Kidney (tissue), 14 donors: Measurements from ENCODE around the gene APC2. TPM values are rescaled to one million over a fixed set of nuclear protein-coding genes. Genes with fewer than 3 reads are reported as not detected.
A peak's percentile ranks its signal among the peaks of the same experiment; 100 is the strongest.

Source experiments
- DNase-seq, 5 donors: peaks; one replicate each; pipeline ENCODE4 v3.0.0-alpha.2; 2013 to 2020
- FAIRE-seq: peaks from 2 replicates; lab custom pipeline; 2012; peaks lifted over from hg19 to GRCh38; lab: Jason Lieb, UNC
- H3K27ac ChIP-seq, 2 donors: one replicate each; pipeline ENCODE4 v1.7.0; 2013; ENCODE audit warnings: low read depth in 2 of 2, low read length in 2 of 2, inconsistent platforms in 1 of 2
- H3K27me3 ChIP-seq: one replicate; pipeline ENCODE4 v1.7.1; 2013; ENCODE audit warnings: low read length, inconsistent platforms; ENCODE audit not compliant: control insufficient read depth, insufficient read depth
- H3K36me3 ChIP-seq, 3 donors: one replicate each; pipeline versions ENCODE4 v1.7.0 to v1.7.1; 2013; ENCODE audit warnings: low read length in 3 of 3, control low read depth in 1 of 3, inconsistent platforms in 1 of 3; ENCODE audit not compliant: insufficient read depth in 3 of 3, control insufficient read depth in 2 of 3
- H3K4me1 ChIP-seq, 3 donors: one replicate each; pipeline versions ENCODE4 v1.7.0 to v1.7.1; 2013; ENCODE audit warnings: low read length in 3 of 3, inconsistent platforms in 1 of 3, low read depth in 1 of 3; ENCODE audit not compliant: control insufficient read depth in 2 of 3, insufficient read depth in 2 of 3
- H3K4me3 ChIP-seq, 3 donors: one replicate each; pipeline versions ENCODE4 v1.7.0 to v1.8.1; 2013; ENCODE audit warnings: low read length in 3 of 3, control low read depth in 1 of 3, inconsistent platforms in 1 of 3
- H3K9ac ChIP-seq, 3 donors: one replicate each; pipeline versions ENCODE4 v1.7.0 to v1.7.1; 2013; ENCODE audit warnings: low read length in 3 of 3, control low read depth in 1 of 3, inconsistent platforms in 1 of 3
- H3K9me3 ChIP-seq, 3 donors: one replicate each; pipeline versions ENCODE4 v1.7.0 to v1.7.1; 2013; ENCODE audit warnings: low read length in 3 of 3, control low read depth in 1 of 3, inconsistent platforms in 1 of 3; ENCODE audit not compliant: control insufficient read depth in 2 of 3, insufficient read depth in 1 of 3
- CTCF ChIP-seq: IDR thresholded peaks from 3 replicates; pipeline ENCODE4 v1.5.1; 2012; ENCODE audit warnings: mild to moderate bottlenecking, moderate library complexity, borderline replicate concordance; ENCODE audit not compliant: insufficient read depth; ENCODE audit errors: extremely low read depth
- intact Hi-C: fragments of 100-400 bp; cut with DNase I; formaldehyde crosslinking; loops from one replicate; pipeline ENCODE4 v1.11.1; 2022
- polyA plus RNA-seq: library from polyadenylated mRNA; stranded (reverse); fragments of 350-450 nt; fragmentation: Illumina TruSeq; extraction: RNeasy Lipid Tissue Mini Kit (QIAGEN cat#74804); gene quantifications from one replicate; pipeline ENCODE4 v1.2.3, GENCODE V29; 2014; ENCODE audit warnings: low read depth, low replicate concordance; ENCODE audit not compliant: insufficient read depth
- total RNA-seq: library from RNA; stranded (reverse); fragmentation: NEBNext Ultra II Directional; extraction: Animal tissue kit (Norgen Biotek cat#: 25700); gene quantifications from one replicate; pipeline ENCODE4 v1.2.1, GENCODE V29; 2021
- donor health status: control.
- donor health status: control.
- donor health status: control.
- donor health status: control.
- donor health status: control.
- donor health status: DM: yes; HTN: yes; CAD: no.
- donor health status: Normal renal cell carcinoma (clear cell type).

The APC2 gene
- total and polyA plus RNA-seq, 2 donors from 2014 or later: 0.25 TPM; not detected in 1

- peak in 1 of 5 donors; percentile 41 for DNase-seq
- Histone ChIP-seq H3K27me3 (no peaks in the 10 kb centered on the region), H3K36me3 (peaks cover 0 to 5% (median 0%) of the 10 kb centered on the region in 3 donors), H3K27ac (no peak overlapping the region), H3K4me3 (no peak overlapping the region), H3K9ac (no peak overlapping the region), H3K9me3 (no peaks in the 10 kb centered on the region), H3K4me1 (peaks cover 0 to 2% (median 2%) of the 10 kb centered on the region in 3 donors)
- no peak for TF ChIP-seq CTCF
- intact Hi-C loops: no loop called here
- no peak for FAIRE-seq
Observed at GRCh38 chr19:1481224-1481892, 31.4 kb downstream of the APC2 start.

GRCh38 chr19:1481893-1482360, 32.0 kb downstream of the APC2 start:
- peaks cover 0 to 5% (median 0%) of the 10 kb centered on the region in 3 donors for H3K36me3 ChIP-seq
- intact Hi-C loops: no loop called here
- H3K4me1 ChIP-seq: peaks cover 0 to 2% (median 2%) of the 10 kb centered on the region in 3 donors
- H3K27ac ChIP-seq: no peak overlapping the region
- TF ChIP-seq CTCF: no peak
- no peak overlapping the region for H3K9ac ChIP-seq
- DNase-seq (peak in 1 of 5 donors; percentile 53), FAIRE-seq (no peak)
- no peak overlapping the region for H3K4me3 ChIP-seq
- no peaks in the 10 kb centered on the region for H3K9me3 ChIP-seq
- no peaks in the 10 kb centered on the region for H3K27me3 ChIP-seq

GRCh38 chr19:1482361-1483130, 32.6 kb downstream of the APC2 start:
- FAIRE-seq: no peak
- Histone ChIP-seq H3K36me3 (peaks cover 0 to under 1% (median 0%) of the 10 kb centered on the region in 3 donors), H3K27ac (no peak overlapping the region), H3K9ac (no peak overlapping the region), H3K9me3 (no peaks in the 10 kb centered on the region), H3K4me1 (peaks cover 0 to 2% (median 2%) of the 10 kb centered on the region in 3 donors), H3K27me3 (no peaks in the 10 kb centered on the region), H3K4me3 (no peak overlapping the region)
- DNase-seq: peak in 1 of 5 donors; percentile 69
- TF ChIP-seq CTCF: no peak
- intact Hi-C loops: no loop called here
